Measurements from ENCODE around the gene ANKRD23.

DNA sequence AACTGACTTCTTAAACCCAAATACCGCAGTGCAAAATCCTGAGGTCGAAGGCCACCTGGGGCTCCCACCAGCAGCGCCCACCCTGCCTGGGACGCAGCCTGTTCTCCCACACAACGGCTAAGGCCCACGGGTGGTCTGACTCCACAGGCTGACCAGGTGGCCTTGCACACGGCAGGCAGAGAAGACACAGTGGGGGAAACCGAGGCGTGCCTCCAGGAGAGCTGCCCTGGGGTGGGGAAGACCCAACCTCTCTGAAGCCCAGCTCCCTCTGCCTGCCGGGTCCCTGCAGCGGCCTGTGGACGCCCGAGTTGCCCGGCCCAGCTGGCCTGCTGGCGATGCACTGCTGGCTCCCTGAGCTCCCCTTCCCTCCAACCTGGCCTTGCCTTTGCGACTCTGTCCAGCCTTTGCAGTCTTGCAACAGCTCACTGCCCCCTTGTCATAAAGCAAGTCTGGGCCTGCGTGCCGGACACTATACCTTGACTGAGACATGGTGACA is 35.8 kb upstream of the ANKRD23 start:
- TF ChIP-seq, protein P1, sequence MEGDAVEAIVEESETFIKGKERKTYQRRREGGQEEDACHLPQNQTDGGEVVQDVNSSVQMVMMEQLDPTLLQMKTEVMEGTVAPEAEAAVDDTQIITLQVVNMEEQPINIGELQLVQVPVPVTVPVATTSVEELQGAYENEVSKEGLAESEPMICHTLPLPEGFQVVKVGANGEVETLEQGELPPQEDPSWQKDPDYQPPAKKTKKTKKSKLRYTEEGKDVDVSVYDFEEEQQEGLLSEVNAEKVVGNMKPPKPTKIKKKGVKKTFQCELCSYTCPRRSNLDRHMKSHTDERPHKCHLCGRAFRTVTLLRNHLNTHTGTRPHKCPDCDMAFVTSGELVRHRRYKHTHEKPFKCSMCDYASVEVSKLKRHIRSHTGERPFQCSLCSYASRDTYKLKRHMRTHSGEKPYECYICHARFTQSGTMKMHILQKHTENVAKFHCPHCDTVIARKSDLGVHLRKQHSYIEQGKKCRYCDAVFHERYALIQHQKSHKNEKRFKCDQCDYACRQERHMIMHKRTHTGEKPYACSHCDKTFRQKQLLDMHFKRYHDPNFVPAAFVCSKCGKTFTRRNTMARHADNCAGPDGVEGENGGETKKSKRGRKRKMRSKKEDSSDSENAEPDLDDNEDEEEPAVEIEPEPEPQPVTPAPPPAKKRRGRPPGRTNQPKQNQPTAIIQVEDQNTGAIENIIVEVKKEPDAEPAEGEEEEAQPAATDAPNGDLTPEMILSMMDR (IDR thresholded peaks at IDR 0.05; ENCODE audit: poor library complexity): no peak
- TF ChIP-seq EZH2phosphoT487 (IDR thresholded peaks at IDR 0.05; ENCODE audit: low read depth, severe bottlenecking, unreplicated experiment): no peak
- no peak for TF ChIP-seq EZH2 (IDR thresholded peaks at IDR 0.05; ENCODE audit: borderline replicate concordance)

Measured in hepatocyte (in vitro differentiated cells).